Uterus (tissue), 2 donors: ENCODE measurements around the gene DGKI.

Experiments used
- CTCF ChIP-seq, 4 experiments: fragments of 200-600 bp in 2 of 4; fragments of 450-650 bp in 2 of 4; sonication (generic) in 2 of 4; IDR thresholded peaks; one replicate each; pipeline ENCODE4 v1.5.1; 2016 to 2019; ENCODE audit warnings: antibody characterized with exemption in 4 of 4, mild to moderate bottlenecking in 2 of 4, moderate library complexity in 1 of 4
- POLR2A ChIP-seq, 2 donors: fragments of 450-650 bp; IDR thresholded peaks; one replicate each; pipeline ENCODE4 v1.6.1; 2016; ENCODE audit warnings: antibody characterized with exemption in 2 of 2, mild to moderate bottlenecking in 1 of 2, moderate library complexity in 1 of 2

DNA sequence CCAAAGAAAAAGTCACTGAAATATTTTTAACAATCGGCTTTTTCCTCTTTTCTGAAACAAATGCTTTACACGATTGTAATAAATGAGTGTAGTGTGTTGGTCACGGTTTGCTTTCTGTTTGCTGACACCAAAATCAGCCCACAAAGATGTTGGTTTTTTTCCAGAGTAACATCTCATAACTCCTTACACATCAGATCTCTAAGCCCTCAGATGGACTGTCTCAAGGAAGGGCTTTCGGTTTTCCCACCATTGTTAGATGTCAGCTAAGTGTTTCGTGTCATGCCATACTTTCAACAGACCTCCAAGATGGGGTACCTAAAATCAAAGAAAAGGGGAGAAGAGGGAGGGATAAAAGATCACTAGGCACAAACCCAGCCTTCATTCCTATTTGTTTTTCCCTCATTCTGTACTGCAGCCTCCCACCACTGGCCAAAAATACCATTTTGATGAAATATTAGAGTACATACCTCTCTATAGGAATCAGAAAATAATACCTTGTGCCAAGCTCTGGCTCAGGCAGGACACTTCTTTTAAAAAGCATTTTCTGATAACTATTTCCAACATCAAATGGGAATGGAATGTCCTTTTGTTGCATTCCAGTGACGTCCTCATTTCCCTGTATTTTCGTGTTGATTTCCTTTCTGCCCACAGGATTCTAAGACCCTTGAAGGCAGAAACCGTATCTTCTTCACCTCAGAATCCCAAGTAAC lies 159.1 kb downstream of the DGKI start:
- no peak for TF ChIP-seq POLR2A (IDR thresholded peaks at IDR 0.05)
- TF ChIP-seq CTCF (IDR thresholded peaks at IDR 0.05) = no peak
